DND-41 (cell line): Measurements from ENCODE around the gene JAK3.

Experiments
- ATAC-seq: fragments of 200-7000 bp; cut with Tn5 transposase; 3 replicates; pipeline ENCODE4 v1.9.1; 2021; ENCODE audit warnings: low read depth; ENCODE audit not compliant: insufficient read depth
- DNase-seq: peaks from one replicate; pipeline ENCODE4 v3.0.0-alpha.2; 2020
- H2AFZ ChIP-seq: 2 replicates; pipeline ENCODE4 v1.6.0; 2012; ENCODE audit warnings: low read depth, low read length
- H3K27ac ChIP-seq: 2 replicates; pipeline ENCODE4 v1.5.1; 2012; ENCODE audit warnings: low read length, inconsistent platforms
- H3K27me3 ChIP-seq: fragments of 200-600 bp; sonication (generic); 2 replicates; pipeline ENCODE4 v1.6.0; 2012; ENCODE audit warnings: low read length, mild to moderate bottlenecking, inconsistent platforms; ENCODE audit not compliant: insufficient read depth, poor library complexity
- H3K36me3 ChIP-seq: 2 replicates; pipeline ENCODE4 v1.5.1; 2012; ENCODE audit warnings: low read length, inconsistent platforms; ENCODE audit not compliant: insufficient read depth
- H3K4me1 ChIP-seq: 2 replicates; pipeline ENCODE4 v1.5.1; 2012; ENCODE audit warnings: mild to moderate bottlenecking, low read length; ENCODE audit not compliant: insufficient read depth
- H3K4me2 ChIP-seq: 2 replicates; pipeline ENCODE4 v1.6.0; 2012; ENCODE audit warnings: mild to moderate bottlenecking, moderate library complexity, low read length, inconsistent platforms; ENCODE audit not compliant: insufficient read depth
- H3K4me3 ChIP-seq, 2 experiments: fragments of 200-600 bp in 1 of 2; shearing (Covaris generic) in 1 of 2; 2 replicates each; pipeline ENCODE4 v1.5.1; 2012 to 2016; ENCODE audit warnings: inconsistent platforms in 2 of 2, low read length in 2 of 2, mild to moderate bottlenecking in 2 of 2, low read depth in 1 of 2, moderate library complexity in 1 of 2
- H3K79me2 ChIP-seq: 2 replicates; pipeline ENCODE4 v1.6.0; 2012; ENCODE audit warnings: low read length, inconsistent platforms; ENCODE audit not compliant: insufficient read depth
- H3K9ac ChIP-seq: 2 replicates; pipeline ENCODE4 v1.6.0; 2012; ENCODE audit warnings: low read depth, mild to moderate bottlenecking, inconsistent platforms, low read length, moderate library complexity
- H3K9me3 ChIP-seq: 2 replicates; pipeline ENCODE4 v1.5.1; 2012; ENCODE audit warnings: low read length, moderate library complexity, mild to moderate bottlenecking, inconsistent platforms; ENCODE audit not compliant: insufficient read depth, severe bottlenecking
- H4K20me1 ChIP-seq: 2 replicates; pipeline ENCODE4 v1.6.0; 2012; ENCODE audit warnings: low read length; ENCODE audit not compliant: insufficient read depth
- EZH2 ChIP-seq: IDR thresholded peaks from 3 replicates; pipeline ENCODE4 v1.6.1; 2012; ENCODE audit warnings: borderline replicate concordance, low read depth, mild to moderate bottlenecking, moderate library complexity, low read length, inconsistent platforms; ENCODE audit not compliant: severe bottlenecking
- TF ChIP-seq, protein P1 (sequence below): IDR thresholded peaks from 2 replicates; pipeline ENCODE4 v1.5.1; 2012; ENCODE audit warnings: borderline replicate concordance, low read length, moderate library complexity, mild to moderate bottlenecking; ENCODE audit not compliant: poor library complexity, severe bottlenecking; ENCODE audit errors: extremely low read depth

JAK3 gene

DNA sequence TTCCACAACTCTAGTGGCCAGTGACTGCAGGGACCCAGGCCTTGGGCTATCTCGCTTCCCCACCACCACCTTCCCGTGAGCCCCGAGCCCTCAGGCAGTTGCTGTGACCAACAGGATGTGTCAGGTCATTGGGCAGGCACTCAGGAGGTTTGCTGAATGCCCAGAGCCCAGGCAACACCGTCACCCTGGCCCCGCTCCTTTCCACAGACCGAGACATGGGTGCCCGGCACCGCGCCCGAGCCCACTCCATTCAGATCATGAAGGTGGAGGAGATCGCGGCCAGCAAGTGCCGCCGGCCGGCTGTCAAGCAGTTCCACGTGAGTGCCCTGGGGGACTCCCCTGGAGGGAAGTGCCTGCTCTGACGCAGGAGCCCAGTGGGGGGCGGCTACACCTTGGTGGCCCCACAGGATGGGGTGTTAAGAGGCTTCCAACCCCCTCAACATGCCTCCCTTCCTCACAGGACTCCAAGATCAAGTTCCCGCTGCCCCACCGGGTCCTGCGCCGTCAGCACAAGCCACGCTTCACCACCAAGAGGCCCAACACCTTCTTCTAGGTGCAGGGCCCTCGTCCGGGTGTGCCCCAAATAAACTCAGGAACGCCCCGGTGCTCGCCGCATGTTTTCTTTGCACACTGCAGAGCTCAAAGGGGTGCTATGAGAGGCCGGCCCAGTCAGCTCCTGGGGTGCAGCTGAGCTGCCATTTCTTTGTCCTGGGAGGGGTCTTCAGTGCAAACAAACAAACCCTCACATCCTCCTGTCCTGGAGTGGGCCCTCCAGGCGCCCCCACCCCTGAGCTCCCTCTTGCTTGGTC, 15.1 kb upstream of the JAK3 start:
- Histone ChIP-seq H3K4me2 (0 out of 2 replicates have a peak overlapping the region, but pooled peaks have one; percentile 89), H3K4me1 (peaks cover 23% of the 10 kb centered on the region), H3K27ac (no peak overlapping the region), H3K9ac (no peak overlapping the region), H3K4me3 (no peak overlapping the region), H3K36me3 (peaks cover 48% of the 10 kb centered on the region), H4K20me1 (peaks cover 52% of the 10 kb centered on the region), H3K27me3 (no peaks in the 10 kb centered on the region), H2AFZ (no peak overlapping the region), H3K9me3 (no peaks in the 10 kb centered on the region), H3K79me2 (peaks cover 33% of the 10 kb centered on the region)
- no peak for DNase-seq
- ATAC-seq, result no peak
- TF ChIP-seq, protein P1, sequence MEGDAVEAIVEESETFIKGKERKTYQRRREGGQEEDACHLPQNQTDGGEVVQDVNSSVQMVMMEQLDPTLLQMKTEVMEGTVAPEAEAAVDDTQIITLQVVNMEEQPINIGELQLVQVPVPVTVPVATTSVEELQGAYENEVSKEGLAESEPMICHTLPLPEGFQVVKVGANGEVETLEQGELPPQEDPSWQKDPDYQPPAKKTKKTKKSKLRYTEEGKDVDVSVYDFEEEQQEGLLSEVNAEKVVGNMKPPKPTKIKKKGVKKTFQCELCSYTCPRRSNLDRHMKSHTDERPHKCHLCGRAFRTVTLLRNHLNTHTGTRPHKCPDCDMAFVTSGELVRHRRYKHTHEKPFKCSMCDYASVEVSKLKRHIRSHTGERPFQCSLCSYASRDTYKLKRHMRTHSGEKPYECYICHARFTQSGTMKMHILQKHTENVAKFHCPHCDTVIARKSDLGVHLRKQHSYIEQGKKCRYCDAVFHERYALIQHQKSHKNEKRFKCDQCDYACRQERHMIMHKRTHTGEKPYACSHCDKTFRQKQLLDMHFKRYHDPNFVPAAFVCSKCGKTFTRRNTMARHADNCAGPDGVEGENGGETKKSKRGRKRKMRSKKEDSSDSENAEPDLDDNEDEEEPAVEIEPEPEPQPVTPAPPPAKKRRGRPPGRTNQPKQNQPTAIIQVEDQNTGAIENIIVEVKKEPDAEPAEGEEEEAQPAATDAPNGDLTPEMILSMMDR, result no peak
- no peak for TF ChIP-seq EZH2

DNA sequence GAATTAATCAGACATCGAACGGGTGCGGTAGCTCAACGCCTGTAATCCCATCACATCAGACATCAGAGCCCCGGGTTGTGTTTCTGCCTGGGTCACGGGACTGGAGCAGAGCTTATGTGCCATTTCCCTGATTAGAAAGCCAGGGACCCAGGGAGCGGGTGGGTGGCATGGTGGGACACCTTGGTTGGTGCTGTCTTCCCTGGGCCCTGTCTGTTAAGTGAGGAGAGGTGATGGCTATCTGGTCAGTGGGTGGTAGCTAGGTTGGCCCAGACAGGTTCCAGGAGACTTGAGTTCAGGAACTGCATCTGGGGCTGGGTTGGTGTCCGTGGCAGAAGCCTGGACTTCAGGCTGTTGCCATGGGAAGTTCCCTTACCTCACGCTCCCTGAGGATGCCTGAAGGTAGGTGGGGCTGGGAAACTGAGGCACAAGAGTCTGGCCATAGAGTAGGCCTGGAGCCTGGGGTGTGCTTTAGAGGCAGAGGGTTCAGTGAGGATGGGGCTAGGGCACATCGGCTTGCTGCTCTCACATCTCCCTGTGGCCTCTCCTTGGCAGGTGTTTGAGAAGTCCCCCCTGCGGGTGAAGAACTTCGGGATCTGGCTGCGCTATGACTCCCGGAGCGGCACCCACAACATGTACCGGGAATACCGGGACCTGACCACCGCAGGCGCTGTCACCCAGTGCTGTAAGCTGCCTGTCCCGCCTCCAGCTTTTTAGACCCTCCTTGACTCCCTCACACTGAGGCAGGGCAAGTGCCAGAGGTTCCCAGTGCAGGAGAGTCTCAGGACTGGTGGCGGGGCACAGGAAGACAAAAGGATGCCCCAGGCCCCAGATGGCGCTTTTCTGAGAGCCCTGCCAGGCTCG, 14.0 kb upstream of the JAK3 start:
- DNase-seq, result no peak
- H3K36me3 ChIP-seq, result peaks cover 48% of the 10 kb centered on the region

DNA sequence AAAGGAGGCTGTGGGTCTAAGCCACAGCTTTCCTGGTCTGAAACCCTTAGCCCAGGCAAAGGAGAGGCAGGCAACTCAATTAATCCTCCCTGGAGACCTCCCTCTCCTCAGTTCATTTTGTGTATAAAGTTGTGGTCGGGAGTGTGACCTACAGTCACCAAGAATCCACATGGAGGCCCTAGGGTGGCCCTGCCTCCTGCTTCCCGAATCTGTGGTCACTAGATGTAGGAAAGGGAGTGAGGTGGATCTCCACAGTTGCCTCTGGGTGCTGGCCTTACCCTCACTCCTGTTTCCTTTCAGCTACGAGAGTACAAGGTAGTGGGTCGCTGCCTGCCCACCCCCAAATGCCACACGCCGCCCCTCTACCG, 13.2 kb upstream of the JAK3 start:
- Histone ChIP-seq H3K4me1 (peaks cover 23% of the 10 kb centered on the region), H3K36me3 (peaks cover 48% of the 10 kb centered on the region), H3K27me3 (no peaks in the 10 kb centered on the region), H3K27ac (peak overlapping the region; percentile 95), H3K4me2 (peak overlapping the region; percentile 89), H3K9ac (peak overlapping the region; percentile 98), H3K79me2 (peaks cover 33% of the 10 kb centered on the region), H4K20me1 (peaks cover 52% of the 10 kb centered on the region), H3K9me3 (no peaks in the 10 kb centered on the region), H2AFZ (no peak overlapping the region), H3K4me3 (peak overlapping the region; percentile 99 to 100)
- DNase-seq (no peak), ATAC-seq (no peak)
- TF ChIP-seq, protein P1, result no peak
- no peak for TF ChIP-seq EZH2

More for the DNA sequence above, 14.0 kb upstream of the JAK3 start:
- H3K4me3 ChIP-seq, result peak overlapping the region in 1 of 2 experiments; percentile 99; a peak in 3 of 4 replicates
- H3K79me2 ChIP-seq, result peaks cover 33% of the 10 kb centered on the region
- peak overlapping the region; percentile 98 for H3K9ac ChIP-seq
- TF ChIP-seq EZH2, result no peak
- TF ChIP-seq, protein P1, result no peak
- no peak overlapping the region for H2AFZ ChIP-seq
- no peaks in the 10 kb centered on the region for H3K9me3 ChIP-seq
- no peak for ATAC-seq
- peaks cover 23% of the 10 kb centered on the region for H3K4me1 ChIP-seq
- no peaks in the 10 kb centered on the region for H3K27me3 ChIP-seq
- H3K4me2 ChIP-seq, result peak overlapping the region; percentile 89
- peaks cover 52% of the 10 kb centered on the region for H4K20me1 ChIP-seq
- H3K27ac ChIP-seq, result peak overlapping the region; percentile 95; the same call in 1 of the 2 replicates
